ENCODE measurements around the gene CCBE1. TPM values are rescaled to one million over a fixed set of nuclear protein-coding genes. Genes with fewer than 3 reads are reported as not detected.

CCBE1 gene
- total and polyA plus RNA-seq, 9 of the 15 experiments (the other 6 are each of a cell fraction or from before 2014, with no cell fraction given) = 0.20 TPM; not detected in 8

DNA sequence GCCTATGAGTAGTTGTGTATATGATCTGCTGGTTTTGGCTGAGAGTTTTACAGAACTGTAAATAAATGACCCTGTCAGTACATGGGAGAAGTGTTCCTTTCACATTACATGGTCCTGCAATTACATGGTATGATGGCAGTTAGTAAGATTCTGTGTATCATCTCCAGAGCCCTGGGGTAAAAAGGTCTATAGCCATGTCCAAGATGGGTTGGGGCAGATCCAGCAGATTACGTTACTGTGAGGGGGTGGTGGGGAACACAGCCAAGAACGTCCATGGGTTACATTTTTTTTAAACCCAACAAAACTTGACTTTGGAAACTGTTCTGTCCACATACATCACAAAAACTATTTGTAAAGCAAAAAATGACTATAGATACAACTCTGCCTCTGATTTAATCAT, 274.0 kb downstream of the CCBE1 start:
- POLR2A ChIA-PET = no interaction called here

More for the DNA sequence above, 274.0 kb downstream of the CCBE1 start:
- 0% methylated on average over 1 of the region's 2 CpGs for WGBS (ENCODE audit: insufficient coverage, low coverage, missing lambda C conversion rate)
- Histone ChIP-seq H3K9ac (ENCODE audit: insufficient read depth in 1 of 2, low read depth in 2 of 2, low read length in 2 of 2) (no peak overlapping the region), H3K27me3 (ENCODE audit: control insufficient read depth in 2 of 2, insufficient read depth in 2 of 2, low read length in 2 of 2) (peaks cover 0 to 6% of the 10 kb centered on the region in 2 experiments; a peak in 1 of 5 replicates), H4K20me1 (replicated peaks; ENCODE audit: control insufficient read depth, insufficient read depth, low read length) (no peaks in the 10 kb centered on the region), H3K27ac (ENCODE audit: extremely low read depth, low read depth, low read length) (no peak overlapping the region), H3K4me1 (replicated peaks in 1 of 2; ENCODE audit: control insufficient read depth in 2 of 2, insufficient read depth in 2 of 2, low read length in 2 of 2) (no peaks in the 10 kb centered on the region), H3K36me3 (ENCODE audit: control insufficient read depth, insufficient read depth, low read length) (no peaks in the 10 kb centered on the region), H3K4me2 (ENCODE audit: insufficient read depth, low read length) (no peak overlapping the region), H2AFZ (ENCODE audit: low read depth, low read length) (no peak overlapping the region), H3K4me3 (no peak overlapping the region), H3K9me3 (replicated peaks; ENCODE audit: control insufficient read depth, insufficient read depth, low read depth, low read length) (no peaks in the 10 kb centered on the region), H3K9me1 (ENCODE audit: control insufficient read depth, insufficient read depth, low read length) (no peaks in the 10 kb centered on the region), H3K79me2 (ENCODE audit: control insufficient read depth, insufficient read depth, low read length) (no peaks in the 10 kb centered on the region)
- ATAC-seq = no peak
- no peak for FAIRE-seq
- no TSS peak for BruUV-seq (replicated peaks)
- DNase-seq (ENCODE audit: extremely low read depth in 1 of 4, low spot score in 3 of 4) = no peak
- TF ChIP-seq, protein P1, sequence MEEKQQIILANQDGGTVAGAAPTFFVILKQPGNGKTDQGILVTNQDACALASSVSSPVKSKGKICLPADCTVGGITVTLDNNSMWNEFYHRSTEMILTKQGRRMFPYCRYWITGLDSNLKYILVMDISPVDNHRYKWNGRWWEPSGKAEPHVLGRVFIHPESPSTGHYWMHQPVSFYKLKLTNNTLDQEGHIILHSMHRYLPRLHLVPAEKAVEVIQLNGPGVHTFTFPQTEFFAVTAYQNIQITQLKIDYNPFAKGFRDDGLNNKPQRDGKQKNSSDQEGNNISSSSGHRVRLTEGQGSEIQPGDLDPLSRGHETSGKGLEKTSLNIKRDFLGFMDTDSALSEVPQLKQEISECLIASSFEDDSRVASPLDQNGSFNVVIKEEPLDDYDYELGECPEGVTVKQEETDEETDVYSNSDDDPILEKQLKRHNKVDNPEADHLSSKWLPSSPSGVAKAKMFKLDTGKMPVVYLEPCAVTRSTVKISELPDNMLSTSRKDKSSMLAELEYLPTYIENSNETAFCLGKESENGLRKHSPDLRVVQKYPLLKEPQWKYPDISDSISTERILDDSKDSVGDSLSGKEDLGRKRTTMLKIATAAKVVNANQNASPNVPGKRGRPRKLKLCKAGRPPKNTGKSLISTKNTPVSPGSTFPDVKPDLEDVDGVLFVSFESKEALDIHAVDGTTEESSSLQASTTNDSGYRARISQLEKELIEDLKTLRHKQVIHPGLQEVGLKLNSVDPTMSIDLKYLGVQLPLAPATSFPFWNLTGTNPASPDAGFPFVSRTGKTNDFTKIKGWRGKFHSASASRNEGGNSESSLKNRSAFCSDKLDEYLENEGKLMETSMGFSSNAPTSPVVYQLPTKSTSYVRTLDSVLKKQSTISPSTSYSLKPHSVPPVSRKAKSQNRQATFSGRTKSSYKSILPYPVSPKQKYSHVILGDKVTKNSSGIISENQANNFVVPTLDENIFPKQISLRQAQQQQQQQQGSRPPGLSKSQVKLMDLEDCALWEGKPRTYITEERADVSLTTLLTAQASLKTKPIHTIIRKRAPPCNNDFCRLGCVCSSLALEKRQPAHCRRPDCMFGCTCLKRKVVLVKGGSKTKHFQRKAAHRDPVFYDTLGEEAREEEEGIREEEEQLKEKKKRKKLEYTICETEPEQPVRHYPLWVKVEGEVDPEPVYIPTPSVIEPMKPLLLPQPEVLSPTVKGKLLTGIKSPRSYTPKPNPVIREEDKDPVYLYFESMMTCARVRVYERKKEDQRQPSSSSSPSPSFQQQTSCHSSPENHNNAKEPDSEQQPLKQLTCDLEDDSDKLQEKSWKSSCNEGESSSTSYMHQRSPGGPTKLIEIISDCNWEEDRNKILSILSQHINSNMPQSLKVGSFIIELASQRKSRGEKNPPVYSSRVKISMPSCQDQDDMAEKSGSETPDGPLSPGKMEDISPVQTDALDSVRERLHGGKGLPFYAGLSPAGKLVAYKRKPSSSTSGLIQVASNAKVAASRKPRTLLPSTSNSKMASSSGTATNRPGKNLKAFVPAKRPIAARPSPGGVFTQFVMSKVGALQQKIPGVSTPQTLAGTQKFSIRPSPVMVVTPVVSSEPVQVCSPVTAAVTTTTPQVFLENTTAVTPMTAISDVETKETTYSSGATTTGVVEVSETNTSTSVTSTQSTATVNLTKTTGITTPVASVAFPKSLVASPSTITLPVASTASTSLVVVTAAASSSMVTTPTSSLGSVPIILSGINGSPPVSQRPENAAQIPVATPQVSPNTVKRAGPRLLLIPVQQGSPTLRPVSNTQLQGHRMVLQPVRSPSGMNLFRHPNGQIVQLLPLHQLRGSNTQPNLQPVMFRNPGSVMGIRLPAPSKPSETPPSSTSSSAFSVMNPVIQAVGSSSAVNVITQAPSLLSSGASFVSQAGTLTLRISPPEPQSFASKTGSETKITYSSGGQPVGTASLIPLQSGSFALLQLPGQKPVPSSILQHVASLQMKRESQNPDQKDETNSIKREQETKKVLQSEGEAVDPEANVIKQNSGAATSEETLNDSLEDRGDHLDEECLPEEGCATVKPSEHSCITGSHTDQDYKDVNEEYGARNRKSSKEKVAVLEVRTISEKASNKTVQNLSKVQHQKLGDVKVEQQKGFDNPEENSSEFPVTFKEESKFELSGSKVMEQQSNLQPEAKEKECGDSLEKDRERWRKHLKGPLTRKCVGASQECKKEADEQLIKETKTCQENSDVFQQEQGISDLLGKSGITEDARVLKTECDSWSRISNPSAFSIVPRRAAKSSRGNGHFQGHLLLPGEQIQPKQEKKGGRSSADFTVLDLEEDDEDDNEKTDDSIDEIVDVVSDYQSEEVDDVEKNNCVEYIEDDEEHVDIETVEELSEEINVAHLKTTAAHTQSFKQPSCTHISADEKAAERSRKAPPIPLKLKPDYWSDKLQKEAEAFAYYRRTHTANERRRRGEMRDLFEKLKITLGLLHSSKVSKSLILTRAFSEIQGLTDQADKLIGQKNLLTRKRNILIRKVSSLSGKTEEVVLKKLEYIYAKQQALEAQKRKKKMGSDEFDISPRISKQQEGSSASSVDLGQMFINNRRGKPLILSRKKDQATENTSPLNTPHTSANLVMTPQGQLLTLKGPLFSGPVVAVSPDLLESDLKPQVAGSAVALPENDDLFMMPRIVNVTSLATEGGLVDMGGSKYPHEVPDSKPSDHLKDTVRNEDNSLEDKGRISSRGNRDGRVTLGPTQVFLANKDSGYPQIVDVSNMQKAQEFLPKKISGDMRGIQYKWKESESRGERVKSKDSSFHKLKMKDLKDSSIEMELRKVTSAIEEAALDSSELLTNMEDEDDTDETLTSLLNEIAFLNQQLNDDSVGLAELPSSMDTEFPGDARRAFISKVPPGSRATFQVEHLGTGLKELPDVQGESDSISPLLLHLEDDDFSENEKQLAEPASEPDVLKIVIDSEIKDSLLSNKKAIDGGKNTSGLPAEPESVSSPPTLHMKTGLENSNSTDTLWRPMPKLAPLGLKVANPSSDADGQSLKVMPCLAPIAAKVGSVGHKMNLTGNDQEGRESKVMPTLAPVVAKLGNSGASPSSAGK (IDR thresholded peaks at IDR 0.05) = no peak
- no peak for TF ChIP-seq GATAD2B (IDR thresholded peaks at IDR 0.05; ENCODE audit: borderline replicate concordance)
- TF ChIP-seq NCOA4 (IDR thresholded peaks at IDR 0.05; ENCODE audit: partially characterized antibody) = no peak
- TF ChIP-seq, protein P2, sequence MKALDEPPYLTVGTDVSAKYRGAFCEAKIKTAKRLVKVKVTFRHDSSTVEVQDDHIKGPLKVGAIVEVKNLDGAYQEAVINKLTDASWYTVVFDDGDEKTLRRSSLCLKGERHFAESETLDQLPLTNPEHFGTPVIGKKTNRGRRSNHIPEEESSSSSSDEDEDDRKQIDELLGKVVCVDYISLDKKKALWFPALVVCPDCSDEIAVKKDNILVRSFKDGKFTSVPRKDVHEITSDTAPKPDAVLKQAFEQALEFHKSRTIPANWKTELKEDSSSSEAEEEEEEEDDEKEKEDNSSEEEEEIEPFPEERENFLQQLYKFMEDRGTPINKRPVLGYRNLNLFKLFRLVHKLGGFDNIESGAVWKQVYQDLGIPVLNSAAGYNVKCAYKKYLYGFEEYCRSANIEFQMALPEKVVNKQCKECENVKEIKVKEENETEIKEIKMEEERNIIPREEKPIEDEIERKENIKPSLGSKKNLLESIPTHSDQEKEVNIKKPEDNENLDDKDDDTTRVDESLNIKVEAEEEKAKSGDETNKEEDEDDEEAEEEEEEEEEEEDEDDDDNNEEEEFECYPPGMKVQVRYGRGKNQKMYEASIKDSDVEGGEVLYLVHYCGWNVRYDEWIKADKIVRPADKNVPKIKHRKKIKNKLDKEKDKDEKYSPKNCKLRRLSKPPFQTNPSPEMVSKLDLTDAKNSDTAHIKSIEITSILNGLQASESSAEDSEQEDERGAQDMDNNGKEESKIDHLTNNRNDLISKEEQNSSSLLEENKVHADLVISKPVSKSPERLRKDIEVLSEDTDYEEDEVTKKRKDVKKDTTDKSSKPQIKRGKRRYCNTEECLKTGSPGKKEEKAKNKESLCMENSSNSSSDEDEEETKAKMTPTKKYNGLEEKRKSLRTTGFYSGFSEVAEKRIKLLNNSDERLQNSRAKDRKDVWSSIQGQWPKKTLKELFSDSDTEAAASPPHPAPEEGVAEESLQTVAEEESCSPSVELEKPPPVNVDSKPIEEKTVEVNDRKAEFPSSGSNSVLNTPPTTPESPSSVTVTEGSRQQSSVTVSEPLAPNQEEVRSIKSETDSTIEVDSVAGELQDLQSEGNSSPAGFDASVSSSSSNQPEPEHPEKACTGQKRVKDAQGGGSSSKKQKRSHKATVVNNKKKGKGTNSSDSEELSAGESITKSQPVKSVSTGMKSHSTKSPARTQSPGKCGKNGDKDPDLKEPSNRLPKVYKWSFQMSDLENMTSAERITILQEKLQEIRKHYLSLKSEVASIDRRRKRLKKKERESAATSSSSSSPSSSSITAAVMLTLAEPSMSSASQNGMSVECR (CRISPR knock-in tag; IDR thresholded peaks at IDR 0.05) = no peak
- TF ChIP-seq, protein P3, sequence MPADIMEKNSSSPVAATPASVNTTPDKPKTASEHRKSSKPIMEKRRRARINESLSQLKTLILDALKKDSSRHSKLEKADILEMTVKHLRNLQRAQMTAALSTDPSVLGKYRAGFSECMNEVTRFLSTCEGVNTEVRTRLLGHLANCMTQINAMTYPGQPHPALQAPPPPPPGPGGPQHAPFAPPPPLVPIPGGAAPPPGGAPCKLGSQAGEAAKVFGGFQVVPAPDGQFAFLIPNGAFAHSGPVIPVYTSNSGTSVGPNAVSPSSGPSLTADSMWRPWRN (IDR thresholded peaks at IDR 0.05; ENCODE audit: low read depth) = no peak
- CTCF ChIA-PET (ENCODE audit: low intra/inter-chr PET ratio) = no interaction called here
- intact Hi-C loops (cut with micrococcal nuclease) (no loop called here), in situ Hi-C loops (cut with MboI) (no loop called here)
